Breast epithelium (tissue), 3 donors: Measurements from ENCODE around the gene KNOP1.

ENCODE experiments used
- CTCF ChIP-seq, 3 donors: fragments of 450-650 bp; IDR thresholded peaks; one replicate each; pipeline ENCODE4 v1.5.1; 2016 to 2017; ENCODE audit warnings: antibody characterized with exemption in 3 of 3, mild to moderate bottlenecking in 3 of 3, moderate library complexity in 3 of 3
- POLR2A ChIP-seq: fragments of 450-650 bp; IDR thresholded peaks from one replicate; pipeline ENCODE4 v1.6.1; 2016; ENCODE audit warnings: antibody characterized with exemption, mild to moderate bottlenecking, moderate library complexity

- no peak for TF ChIP-seq CTCF (IDR thresholded peaks at IDR 0.05)
- TF ChIP-seq POLR2A, result no peak
Measured at GRCh38 chr16:19680881-19681340, 37.1 kb downstream of the KNOP1 start.
